ENCODE data around the gene GATAD1. TPM values are rescaled to one million over a fixed set of nuclear protein-coding genes. Genes with fewer than 3 reads are reported as not detected.
A peak's percentile ranks its signal among the peaks of the same experiment; 100 is the strongest.

The GATAD1 gene
- total and polyA plus RNA-seq, 2 of the 8 experiments (the other 6 are each of a cell fraction or from before 2014, with no cell fraction given): 17.1 to 34.7 TPM

DNA sequence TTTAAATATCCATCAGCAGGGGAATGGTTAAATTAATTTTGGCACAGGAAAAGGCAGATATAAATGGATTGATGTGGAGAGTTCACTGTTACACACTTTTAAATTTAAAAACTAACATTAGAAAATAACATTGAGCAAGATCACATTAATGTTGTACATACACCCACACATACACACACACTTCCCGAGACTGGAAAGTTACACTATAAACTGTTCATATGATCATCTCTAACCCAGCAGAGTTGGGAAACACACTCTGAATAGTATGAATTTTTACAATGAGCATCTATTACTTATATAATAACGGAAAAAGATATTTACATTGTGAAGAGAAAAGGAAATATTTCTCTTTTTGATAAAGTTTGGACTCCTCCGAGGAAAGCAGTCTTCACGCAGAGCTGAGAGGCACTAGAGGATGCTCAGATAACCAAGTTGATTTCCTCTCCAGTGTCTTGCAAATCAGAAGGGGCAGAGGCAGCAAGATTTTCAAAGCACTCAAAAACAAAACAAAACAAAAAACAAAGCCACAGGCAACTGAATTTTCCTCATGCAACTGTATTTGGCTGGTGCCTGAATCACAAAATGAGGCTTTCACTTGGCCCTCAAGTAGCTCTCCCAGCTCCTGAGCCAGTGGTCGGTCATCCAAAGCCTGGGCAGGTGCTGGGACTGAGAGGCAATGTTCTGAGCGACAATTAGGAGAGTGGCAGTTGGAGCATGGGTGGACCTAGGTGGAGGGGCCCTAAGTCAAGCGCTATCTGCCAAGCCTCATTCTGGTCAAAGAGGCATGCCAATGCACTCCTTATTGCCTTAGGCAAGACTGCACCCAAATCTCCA, 10.5 kb upstream of the GATAD1 start:
- Histone ChIP-seq H3K23me2 (ENCODE audit: low read depth, low read length) (no peaks in the 10 kb centered on the region; the same call in 1 of the 2 replicates), H3K27ac (ENCODE audit: low read depth, low read length) (no peak overlapping the region), H3K4ac (replicated peaks; ENCODE audit: insufficient read length, low read depth, low read length) (peak overlapping the region; percentile 87), H2AK5ac (ENCODE audit: low read depth, low read length) (peak overlapping the region; percentile 88), H3K4me3 (ENCODE audit: extremely low read depth in 1 of 4, insufficient read depth in 2 of 4, low read depth in 3 of 4, low read length in 4 of 4) (no peak overlapping the region; a peak in 1 of 8 replicates), H3K18ac (ENCODE audit: extremely low read depth, low read length) (peak overlapping the region; percentile 9; the same call in 1 of the 2 replicates), H3K56ac (replicated peaks; ENCODE audit: insufficient read length, low read depth, low read length) (no peak overlapping the region), H4K5ac (ENCODE audit: insufficient read length, low read depth, low read length) (no peak overlapping the region), H3K4me2 (ENCODE audit: insufficient read depth in 1 of 2, low read depth in 2 of 2, low read length in 2 of 2) (peak overlapping the region; percentile 5 to 25; a peak in 3 of 4 replicates), H2BK15ac (ENCODE audit: low read length) (peak overlapping the region; percentile 10; the same call in 1 of the 2 replicates), H4K91ac (replicated peaks; ENCODE audit: insufficient read length, low read length) (peak overlapping the region; percentile 71), H2BK12ac (ENCODE audit: low read depth, low read length) (peak overlapping the region; percentile 93; the same call in 1 of the 2 replicates), H2BK5ac (ENCODE audit: low read depth, low read length) (peak overlapping the region; percentile 94; the same call in 1 of the 2 replicates), H3K36me3 (ENCODE audit: control insufficient read depth in 2 of 4, insufficient read depth in 4 of 4, low read length in 3 of 4) (no peaks in the 10 kb centered on the region), H4K20me1 (replicated peaks in 1 of 2; ENCODE audit: control insufficient read depth in 1 of 2, insufficient read depth in 2 of 2, low read length in 2 of 2) (no peaks in the 10 kb centered on the region), H2BK120ac (replicated peaks; ENCODE audit: low read depth, low read length) (peak overlapping the region; percentile 17), H3K27me3 (replicated peaks in 1 of 4; ENCODE audit: control insufficient read depth in 3 of 4, extremely low read depth in 1 of 4, insufficient read depth in 3 of 4, low read length in 3 of 4) (no peaks in the 10 kb centered on the region), H3K23ac (ENCODE audit: insufficient read length) (no peak overlapping the region), H3K9ac (replicated peaks in 1 of 4; ENCODE audit: extremely low read depth in 1 of 4, low read depth in 3 of 4, low read length in 3 of 4) (no peak overlapping the region), H3K79me1 (ENCODE audit: low read depth, low read length) (no peaks in the 10 kb centered on the region), H3K9me3 (ENCODE audit: insufficient read depth in 2 of 2, low read depth in 1 of 2, low read length in 1 of 2) (no peaks in the 10 kb centered on the region), H3K79me2 (ENCODE audit: control insufficient read depth in 1 of 2, insufficient read depth in 2 of 2, low read length in 2 of 2) (no peaks in the 10 kb centered on the region), H3K14ac (ENCODE audit: insufficient read length) (no peak overlapping the region), H2AFZ (ENCODE audit: low read length) (peak overlapping the region; percentile 82; the same call in 1 of the 2 replicates), H3K4me1 (replicated peaks in 1 of 4; ENCODE audit: control insufficient read depth in 3 of 4, insufficient read depth in 4 of 4, low read length in 3 of 4) (peaks cover 0 to 11% (median 5%) of the 10 kb centered on the region in 4 experiments; a peak in 4 of 7 replicates), H4K8ac (ENCODE audit: extremely low read depth, insufficient read depth, low read length) (no peak overlapping the region), H2BK20ac (ENCODE audit: low read length) (peak overlapping the region; percentile 53; the same call in 1 of the 2 replicates)
- ChIA-PET POLR2A (ENCODE audit: partially characterized antibody) (interaction anchor here (0.7 to 1.3 kb wide), 2 partner anchors 11 to 24 kb away, joined by 3 read pairs; no protein-coding TSS in a partner anchor), CTCF (ENCODE audit: partially characterized antibody) (interaction anchor here (0.8 to 2.2 kb wide), 3 partner anchors 10 to 25 kb away, joined by 5 to 15 read pairs (median 15); partner anchors contain the start of gene GATAD1)
- WGBS, 2 experiments (ENCODE audit: extremely low coverage in 1 of 2, insufficient coverage in 1 of 2, insufficient read length in 1 of 2, insufficient replicate concordance in 2 of 2, low coverage in 1 of 2, low lambda C conversion rate in 2 of 2, missing lambda C conversion rate in 1 of 2): 55% methylated on average over 7 of the region's 7 CpGs; no CpG with 5 or more reads in 1 of the 2 experiments
- DNase-seq (ENCODE audit: low read depth in 1 of 2, low spot score in 2 of 2) (no peak), FAIRE-seq (no peak)
- TF ChIP-seq CREB1 (IDR thresholded peaks at IDR 0.05) (no peak), TEAD4 (IDR thresholded peaks at IDR 0.05; ENCODE audit: low read depth, low read length) (no peak), SAP30 (IDR thresholded peaks at IDR 0.05; ENCODE audit: insufficient read depth, insufficient replicate concordance, low read length) (no peak), KDM4A (IDR thresholded peaks at IDR 0.05; ENCODE audit: low read depth, low read length, severe bottlenecking) (no peak), FOSL1 (IDR thresholded peaks at IDR 0.05; ENCODE audit: insufficient read depth, low read depth, low read length) (no peak), JUND (IDR thresholded peaks at IDR 0.05; ENCODE audit: low read length) (no peak), POLR2AphosphoS5 (IDR thresholded peaks at IDR 0.05; ENCODE audit: low read depth, low read length) (no peak), BRCA1 (IDR thresholded peaks at IDR 0.05; ENCODE audit: low read depth, low read length) (no peak), SP4 (IDR thresholded peaks at IDR 0.05; ENCODE audit: low read length) (no peak), MAFK (IDR thresholded peaks at IDR 0.05; ENCODE audit: low read depth, low read length) (no peak), SIX5 (IDR thresholded peaks at IDR 0.05; ENCODE audit: low read depth, low read length) (no peak)
